Dermis microvascular lymphatic vessel endothelial cell (primary cell): ENCODE measurements around the gene TMBIM6. TPM values are rescaled to one million over a fixed set of nuclear protein-coding genes. Genes with fewer than 3 reads are reported as not detected.
"Not testable (repeated sequence)": the region's sequence is repeated elsewhere in the genome, so short reads cannot be mapped to it uniquely, and the experiment has no call there.

Experiments used
- DNase-seq, 2 donors: peaks; one replicate each; pipeline versions ENCODE4 v3.0.0 to v3.0.0-alpha.2; 2010; ENCODE audit warnings: low read depth in 2 of 2
- total RNA-seq: library from RNA; depleted of rRNA; stranded (reverse); fragments of >200 nt; gene quantifications from 2 replicates; pipeline ENCODE4 v1.2.1, GENCODE V29; 2014

TMBIM6 gene
- total RNA-seq, 1 donor from 2014 or later, result 272 TPM

- DNase-seq, result peak; percentile 46 to 79
Observed at GRCh38 chr12:49776413-49776812, 35.1 kb downstream of the TMBIM6 start.

DNA sequence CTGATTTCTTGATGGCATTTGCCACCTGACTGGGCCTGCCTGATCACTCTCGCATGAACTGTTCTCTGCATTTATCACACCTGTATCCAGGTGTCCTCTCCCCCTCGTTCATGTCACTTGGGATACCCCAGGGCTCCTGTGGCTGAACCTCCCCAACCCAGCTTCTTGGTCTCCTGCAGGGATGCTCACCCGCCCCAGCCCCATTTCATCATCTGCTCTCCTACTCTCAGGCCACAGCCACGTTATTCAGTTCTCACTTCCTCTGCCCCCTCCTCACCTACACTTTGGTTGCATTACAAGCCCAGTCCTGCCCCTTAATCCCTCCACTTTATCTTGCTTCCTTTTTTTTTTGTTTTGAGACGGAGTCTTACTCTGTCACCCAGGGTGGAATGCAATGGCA, 35.5 kb downstream of the TMBIM6 start:
- DNase-seq, result no peak

DNA sequence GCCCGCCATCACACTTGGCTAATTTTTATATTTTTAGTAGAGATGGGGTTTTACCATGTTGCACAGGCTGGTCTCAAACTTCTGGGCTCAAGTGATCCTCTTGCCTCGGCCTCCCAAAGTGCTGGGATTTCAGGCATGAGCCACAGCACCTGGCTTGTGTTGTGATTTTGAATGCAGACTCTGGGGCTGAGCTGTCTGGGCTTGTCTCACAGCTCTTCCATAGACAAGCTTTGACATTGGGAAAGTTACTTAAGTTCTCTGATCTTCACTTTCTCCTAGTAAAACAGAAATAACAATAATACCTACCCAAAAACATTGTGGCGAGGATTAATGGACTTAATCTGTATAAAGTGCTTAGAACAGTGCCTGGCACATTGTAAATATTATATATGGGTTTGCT, 36.0 kb downstream of the TMBIM6 start:
- no peak for DNase-seq

DNA sequence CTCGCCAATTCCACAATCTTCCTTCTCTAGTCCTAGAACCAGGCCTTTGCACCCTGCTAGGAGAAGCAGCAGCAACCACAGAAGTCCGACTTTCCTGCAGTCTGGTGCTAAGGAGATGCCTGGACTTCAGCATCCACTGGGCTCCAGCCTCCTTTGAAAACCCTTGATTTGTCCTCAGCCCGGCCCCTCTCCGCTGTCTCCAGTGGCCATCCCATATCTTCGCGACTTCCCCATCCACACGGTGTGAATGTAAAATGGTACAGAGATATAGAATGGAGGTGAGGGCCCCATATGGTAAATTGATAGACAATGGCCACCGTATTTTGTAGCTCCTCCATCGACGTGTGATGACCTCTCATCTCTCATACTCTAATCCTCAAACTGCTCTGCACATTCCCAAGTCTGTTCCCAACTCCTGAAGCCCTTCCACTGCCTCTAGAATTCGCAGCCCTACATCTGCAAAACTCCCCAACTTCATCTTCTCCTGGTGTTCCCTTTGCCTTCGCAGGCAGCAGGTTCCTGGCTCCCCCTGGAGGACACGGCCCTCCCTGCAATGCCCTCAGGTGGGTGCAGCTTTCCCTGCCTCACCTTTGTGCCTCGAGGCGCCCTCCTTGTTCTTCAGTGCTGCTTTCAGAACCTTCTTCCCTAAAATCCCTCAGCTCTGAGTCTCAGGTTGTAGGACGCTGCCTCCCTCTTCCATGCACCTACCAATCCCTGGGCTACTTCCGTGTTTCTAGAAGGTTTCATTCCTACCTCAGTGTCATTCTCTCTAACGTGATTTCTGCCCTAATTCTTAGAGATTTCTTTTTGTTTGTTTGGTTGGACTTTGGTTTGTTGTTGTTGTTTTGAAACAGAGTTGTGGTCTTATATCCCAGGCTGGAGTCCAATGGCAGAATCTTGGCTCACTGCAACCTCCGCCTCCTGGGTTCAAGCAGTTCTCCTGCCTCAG, 36.7 kb downstream of the TMBIM6 start:
- peak in 1 of 2 donors; percentile 42 for DNase-seq

GRCh38 chr12:49779581-49779980, 38.2 kb downstream of the TMBIM6 start:
- no peak for DNase-seq

DNA sequence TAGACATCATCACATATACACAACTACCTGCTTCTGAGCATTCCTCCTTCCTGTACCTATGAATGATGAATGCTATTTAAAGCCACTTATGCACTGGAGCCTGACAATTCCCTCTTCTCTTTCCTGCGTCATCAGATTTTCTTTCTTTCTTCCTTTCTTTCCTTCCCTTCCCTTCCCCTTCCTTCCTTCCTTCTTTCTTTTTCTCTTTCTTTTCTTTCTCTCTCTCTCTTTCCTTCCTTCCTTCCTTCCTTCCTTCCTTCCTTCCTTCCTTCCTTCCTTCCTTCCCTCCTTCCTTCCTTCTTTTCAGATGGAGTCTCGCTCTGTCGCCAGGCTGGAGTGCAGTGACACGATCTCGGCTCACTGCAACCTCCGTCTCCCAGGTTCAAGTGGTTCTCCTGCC, 39.6 kb downstream of the TMBIM6 start:
- not testable (repeated sequence) for DNase-seq

DNA sequence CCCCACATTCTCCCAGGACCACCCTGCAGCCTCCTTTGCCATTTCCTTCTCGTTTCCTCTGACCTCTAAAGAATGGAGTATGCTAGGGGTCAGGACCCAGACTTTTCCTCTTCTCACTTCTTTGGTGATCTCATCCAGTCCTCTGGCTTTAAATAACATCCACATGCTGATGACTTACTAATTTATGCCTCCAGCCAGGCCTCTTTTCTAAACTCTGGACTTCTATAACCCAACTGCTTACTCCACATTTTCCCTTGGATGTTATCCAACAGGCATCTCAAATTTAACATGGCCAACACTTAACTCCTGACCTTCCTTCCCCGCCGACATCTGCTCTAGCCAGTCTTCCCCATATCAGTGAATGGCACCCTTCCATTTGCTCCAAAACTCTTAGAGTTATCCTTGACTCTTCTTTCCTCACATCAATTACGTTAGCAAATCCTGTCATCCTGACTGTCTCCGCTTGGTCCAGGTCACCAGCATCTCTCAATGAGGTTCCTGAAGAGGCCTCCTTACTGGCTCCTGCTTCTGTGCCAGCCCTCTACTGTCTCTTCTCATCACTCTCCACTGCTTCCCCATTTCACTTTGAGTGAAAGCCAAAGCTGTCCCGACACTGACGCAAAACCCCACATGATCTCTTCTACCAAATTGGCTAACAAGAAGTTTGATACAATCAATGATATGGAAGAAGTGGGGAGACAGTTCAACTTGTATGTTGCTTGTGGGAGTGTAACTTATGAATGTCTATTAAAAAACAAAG, 42.7 kb downstream of the TMBIM6 start:
- peak; percentile 27 to 93 for DNase-seq

- DNase-seq, result peak in 1 of 2 donors; percentile 52
Observed at GRCh38 chr12:49784756-49785409, 43.5 kb downstream of the TMBIM6 start.

DNA sequence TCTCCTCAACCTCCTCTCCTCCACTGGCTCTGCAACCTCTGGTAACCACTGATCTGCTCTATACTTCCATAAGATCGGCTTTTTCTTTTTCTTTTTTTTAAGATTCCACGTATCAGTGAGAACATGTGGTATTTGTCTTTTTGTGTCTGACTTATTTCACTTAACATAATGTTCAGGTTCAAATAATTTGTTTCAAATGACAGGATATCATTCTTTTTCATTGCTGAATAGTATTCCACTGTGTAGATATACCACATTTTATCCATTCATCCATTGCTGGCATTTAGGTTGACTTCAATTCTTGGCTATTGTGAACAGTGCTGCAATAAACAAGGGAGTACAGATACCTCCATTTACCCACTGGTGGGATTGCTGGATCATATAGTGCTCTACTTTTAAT, 46.3 kb downstream of the TMBIM6 start:
- DNase-seq, result no peak

GRCh38 chr12:49789992-49790391, 48.6 kb downstream of the TMBIM6 start:
- DNase-seq, result peak in 1 of 2 donors; percentile 13

GRCh38 chr12:49790741-49791555, 49.6 kb downstream of the TMBIM6 start:
- DNase-seq, result no peak

DNA sequence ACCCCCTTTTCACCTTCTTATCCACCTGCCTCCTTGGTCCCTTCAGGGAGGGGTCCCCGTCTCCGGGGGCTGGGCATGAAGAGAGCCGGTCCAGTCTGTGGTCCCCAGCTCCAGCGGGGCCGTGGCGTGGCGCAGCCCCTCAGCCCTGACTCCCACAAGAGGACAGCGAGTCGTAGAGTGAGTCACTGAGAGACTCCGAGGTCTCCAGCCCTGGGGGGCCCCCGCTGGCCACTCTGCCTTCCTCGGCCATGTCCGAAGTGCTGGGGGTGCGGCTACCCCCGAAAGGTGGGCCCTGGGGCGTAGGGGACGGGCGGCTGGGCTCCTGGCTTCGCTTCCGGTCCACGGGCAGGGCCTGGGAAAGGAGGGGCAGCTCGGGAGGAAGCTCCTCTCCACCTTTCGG, 50.3 kb downstream of the TMBIM6 start:
- no peak for DNase-seq

- DNase-seq, result no peak
Observed at GRCh38 chr12:49792181-49792970, 51.0 kb downstream of the TMBIM6 start.

DNA sequence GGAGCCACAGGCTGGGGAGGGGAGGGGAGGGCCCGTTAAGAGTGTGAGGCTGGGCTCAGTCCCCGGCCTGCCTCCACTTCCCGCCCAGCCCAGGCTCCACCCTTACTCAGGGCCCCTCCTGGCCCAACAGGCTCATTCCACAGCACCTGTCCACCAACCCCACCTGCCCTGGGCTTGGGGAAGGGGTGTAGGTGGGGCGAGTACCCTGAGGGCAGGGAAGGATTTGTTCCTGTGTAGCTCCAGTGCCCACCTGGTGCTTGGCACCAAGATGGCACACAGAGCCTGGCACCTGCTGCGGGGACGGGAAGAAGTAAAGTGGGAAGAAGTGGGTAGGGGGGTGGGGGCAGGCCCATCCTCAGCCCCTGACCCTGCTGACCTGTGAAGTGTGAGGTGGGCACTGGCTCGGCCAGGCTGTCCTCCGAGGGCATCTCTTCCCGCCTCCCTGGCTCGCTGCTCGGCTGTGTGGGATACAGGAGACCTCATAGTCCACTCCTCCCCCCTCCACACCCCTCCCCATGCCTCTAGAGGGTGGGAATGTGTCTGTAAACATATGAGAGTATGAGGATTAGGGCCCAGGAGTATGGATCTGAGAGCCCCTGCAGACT, 51.7 kb downstream of the TMBIM6 start:
- DNase-seq, result no peak

GRCh38 chr12:49793620-49794019, 52.3 kb downstream of the TMBIM6 start:
- no peak for DNase-seq

GRCh38 chr12:49794021-49794420, 52.7 kb downstream of the TMBIM6 start:
- no peak for DNase-seq

DNA sequence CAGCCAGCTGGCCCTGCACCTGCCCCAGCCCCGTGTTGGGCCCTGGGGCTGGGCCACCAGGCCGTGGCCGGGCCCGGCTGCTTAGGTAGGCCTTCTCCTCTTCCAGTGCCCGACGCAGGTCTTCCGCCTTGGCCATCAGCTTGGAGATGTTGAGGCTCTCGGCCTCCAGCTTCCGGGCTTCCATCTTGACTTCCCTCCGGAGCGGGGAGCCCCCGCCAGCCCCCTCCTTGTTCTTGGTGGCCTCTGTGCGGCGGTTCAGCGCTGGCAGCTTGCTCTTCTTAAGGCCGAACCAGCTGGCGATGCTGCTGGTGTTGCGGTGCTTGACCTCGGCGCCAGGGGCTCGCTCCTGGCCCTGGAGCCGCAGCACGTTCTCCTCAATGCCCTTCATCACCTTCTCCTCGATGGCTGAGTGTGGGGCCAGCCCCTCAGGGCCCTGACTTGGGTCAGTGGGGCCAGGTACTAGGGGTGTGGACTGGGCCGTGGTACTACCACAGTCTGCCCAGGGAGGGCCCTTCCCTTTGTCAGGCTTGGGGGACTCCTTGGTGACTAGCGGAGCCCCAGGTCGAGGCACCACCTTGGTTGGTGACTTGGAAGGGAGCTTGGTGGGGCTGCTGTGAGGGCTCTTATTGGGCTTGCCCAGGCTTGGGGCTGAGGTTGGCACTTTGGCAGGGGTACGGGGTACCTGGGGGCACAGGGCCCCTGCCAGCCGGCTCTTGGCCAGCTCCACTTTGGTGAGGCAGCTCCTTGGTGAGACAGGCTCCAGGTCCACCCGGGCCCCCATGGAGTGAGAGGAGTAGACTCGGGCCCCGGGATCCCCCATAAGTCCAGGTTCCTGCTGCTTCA, 53.7 kb downstream of the TMBIM6 start:
- no peak for DNase-seq

- no peak for DNase-seq
Observed at GRCh38 chr12:49795654-49796105, 54.3 kb downstream of the TMBIM6 start.

DNA sequence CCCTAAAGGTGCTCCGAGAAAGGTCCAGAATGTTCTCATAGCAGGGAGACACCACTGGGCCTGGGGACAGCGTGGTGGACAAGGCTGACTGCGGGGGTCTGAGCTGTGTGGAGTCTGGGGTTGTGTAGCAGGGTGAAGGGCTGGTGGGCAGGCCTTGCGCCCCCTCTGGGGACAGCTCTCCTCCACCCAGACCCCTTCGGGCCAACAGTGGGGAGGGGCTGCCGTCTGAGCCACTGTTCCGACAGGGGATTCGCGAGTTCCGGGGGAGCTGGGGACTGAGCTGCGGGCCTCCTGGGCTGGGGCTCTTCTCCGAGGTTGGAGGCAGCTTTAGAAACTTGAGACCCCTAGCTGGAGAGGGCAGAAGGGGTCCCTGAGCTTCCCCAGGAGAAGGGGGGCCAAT, 54.8 kb downstream of the TMBIM6 start:
- DNase-seq, result no peak
